ENCODE results near the gene ANKIB1. TPM values are rescaled to one million over a fixed set of nuclear protein-coding genes. Genes with fewer than 3 reads are reported as not detected.

The ANKIB1 gene
- total and polyA plus RNA-seq, 2 experiments from 2014 or later = 12.6 to 43.1 TPM

GRCh38 chr7:92281031-92281430 is 35.3 kb downstream of the ANKIB1 start:
- Histone ChIP-seq H3K9ac (no peak overlapping the region), H3F3A (ENCODE audit: insufficient read depth) (no peaks in the 10 kb centered on the region), H2AFZ (no peak overlapping the region), H3K36me3 (ENCODE audit: low read depth) (no peaks in the 10 kb centered on the region), H3K4me1 (ENCODE audit: insufficient read depth) (no peaks in the 10 kb centered on the region), H3K4me2 (ENCODE audit: unreplicated experiment) (no peak overlapping the region), H3K79me2 (ENCODE audit: insufficient read depth) (peaks cover 100% of the 10 kb centered on the region), H3K4me3 (no peak overlapping the region), H4K20me1 (ENCODE audit: insufficient read depth) (no peaks in the 10 kb centered on the region), H3K27me3 (replicated peaks; ENCODE audit: insufficient read depth) (no peaks in the 10 kb centered on the region), H3K9me3 (ENCODE audit: low read depth) (no peaks in the 10 kb centered on the region), H3K9me2 (ENCODE audit: insufficient read depth) (no peaks in the 10 kb centered on the region), H3K27ac (no peak overlapping the region)
- DNase-seq = no peak
- no peak for TF ChIP-seq EZH2 (IDR thresholded peaks at IDR 0.05; ENCODE audit: insufficient read depth, poor library complexity, severe bottlenecking)
- TF ChIP-seq EZH2phosphoT487 (IDR thresholded peaks at IDR 0.05; ENCODE audit: insufficient read depth, low read depth) = no peak
- 100% methylated on average over 2 of the region's 2 CpGs for WGBS, 2 experiments (ENCODE audit: low coverage in 1 of 2, low lambda C conversion rate in 2 of 2, missing lambda C conversion rate in 2 of 2)
- in situ Hi-C loops (cut with MboI) = no loop called here

DNA sequence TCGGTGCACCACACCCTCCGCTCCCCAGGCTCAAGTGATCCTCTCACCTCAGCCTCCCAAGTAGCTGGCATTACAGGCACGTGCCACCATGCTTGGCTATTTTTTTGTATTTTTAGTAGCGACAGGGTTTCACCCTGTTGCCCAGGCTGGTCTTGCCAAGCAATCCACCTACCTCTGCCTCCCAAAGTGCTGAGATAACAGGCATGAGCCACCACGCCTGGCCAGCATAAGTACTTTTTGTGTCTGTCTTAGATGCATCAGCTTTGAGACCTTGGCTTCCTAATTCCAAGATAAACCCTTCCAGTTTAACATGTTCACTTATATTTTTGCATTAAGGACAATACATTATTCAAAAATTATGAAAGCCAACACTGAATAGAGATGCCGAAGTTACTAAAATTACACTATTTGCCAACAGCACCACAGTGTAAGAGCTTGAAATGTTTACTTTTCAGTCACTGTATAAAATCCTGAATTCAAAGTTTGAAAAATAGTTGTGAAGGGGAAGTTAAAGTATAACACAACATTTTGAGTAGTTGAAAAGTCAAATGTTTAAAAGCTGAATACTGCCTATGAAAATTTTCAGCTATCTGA is 36.5 kb downstream of the ANKIB1 start:
- 97 to 98% methylated on average over 6 of the region's 6 CpGs for WGBS, 2 experiments (ENCODE audit: low coverage in 1 of 2, low lambda C conversion rate in 2 of 2, missing lambda C conversion rate in 2 of 2)
- TF ChIP-seq EZH2 (IDR thresholded peaks at IDR 0.05; ENCODE audit: insufficient read depth, poor library complexity, severe bottlenecking) = no peak
- TF ChIP-seq EZH2phosphoT487 (IDR thresholded peaks at IDR 0.05; ENCODE audit: insufficient read depth, low read depth) = no peak
- Histone ChIP-seq H3K27ac (no peak overlapping the region), H2AFZ (no peak overlapping the region), H4K20me1 (ENCODE audit: insufficient read depth) (no peaks in the 10 kb centered on the region), H3K4me2 (ENCODE audit: unreplicated experiment) (no peak overlapping the region), H3K9me3 (ENCODE audit: low read depth) (no peaks in the 10 kb centered on the region), H3K4me3 (no peak overlapping the region), H3K9me2 (ENCODE audit: insufficient read depth) (no peaks in the 10 kb centered on the region), H3K79me2 (ENCODE audit: insufficient read depth) (peaks cover 100% of the 10 kb centered on the region), H3F3A (ENCODE audit: insufficient read depth) (no peaks in the 10 kb centered on the region), H3K9ac (no peak overlapping the region), H3K27me3 (replicated peaks; ENCODE audit: insufficient read depth) (no peaks in the 10 kb centered on the region), H3K4me1 (ENCODE audit: insufficient read depth) (no peaks in the 10 kb centered on the region), H3K36me3 (ENCODE audit: low read depth) (no peaks in the 10 kb centered on the region)
- no peak for DNase-seq
- in situ Hi-C loops (cut with MboI) = no loop called here

GRCh38 chr7:92282930-92283329 is 37.2 kb downstream of the ANKIB1 start:
- Histone ChIP-seq H3K79me2 (ENCODE audit: insufficient read depth) (peaks cover 100% of the 10 kb centered on the region), H3K27ac (no peak overlapping the region)
- 98 to 100% methylated on average over 1 of the region's 1 CpG for WGBS, 2 experiments (ENCODE audit: low coverage in 1 of 2, low lambda C conversion rate in 2 of 2, missing lambda C conversion rate in 2 of 2)

DNA sequence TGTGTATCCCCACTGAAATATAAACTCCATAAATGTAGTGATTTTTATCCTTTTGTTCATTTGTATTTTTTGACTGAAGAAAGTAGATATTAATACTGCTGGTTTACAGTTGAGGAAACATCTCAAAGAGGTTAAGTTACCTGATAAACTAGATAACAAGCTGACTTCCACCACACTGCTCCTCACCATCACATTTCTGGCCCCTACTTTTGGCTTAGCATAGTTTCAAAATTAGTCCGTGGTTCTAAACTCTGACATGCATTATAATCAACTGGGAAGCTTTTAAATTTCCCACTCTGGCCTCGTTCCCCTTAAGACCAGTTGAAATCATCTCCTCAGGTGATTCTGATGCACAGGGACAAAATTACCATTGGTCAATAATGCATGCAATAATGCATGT is 43.5 kb downstream of the ANKIB1 start:
- DNase-seq = no peak
- Histone ChIP-seq H3K9me2 (ENCODE audit: insufficient read depth) (no peaks in the 10 kb centered on the region), H3K4me2 (ENCODE audit: unreplicated experiment) (no peak overlapping the region), H3K4me3 (no peak overlapping the region), H3K27me3 (replicated peaks; ENCODE audit: insufficient read depth) (no peaks in the 10 kb centered on the region), H3K4me1 (ENCODE audit: insufficient read depth) (no peaks in the 10 kb centered on the region), H3K79me2 (ENCODE audit: insufficient read depth) (peaks cover 100% of the 10 kb centered on the region), H3K27ac (no peak overlapping the region), H3K9me3 (ENCODE audit: low read depth) (no peaks in the 10 kb centered on the region), H3K36me3 (ENCODE audit: low read depth) (no peaks in the 10 kb centered on the region), H3K9ac (no peak overlapping the region), H4K20me1 (ENCODE audit: insufficient read depth) (no peaks in the 10 kb centered on the region), H2AFZ (no peak overlapping the region), H3F3A (ENCODE audit: insufficient read depth) (no peaks in the 10 kb centered on the region)
- TF ChIP-seq EZH2phosphoT487 (IDR thresholded peaks at IDR 0.05; ENCODE audit: insufficient read depth, low read depth) = no peak
- no peak for TF ChIP-seq EZH2 (IDR thresholded peaks at IDR 0.05; ENCODE audit: insufficient read depth, poor library complexity, severe bottlenecking)
- 67 to 70% methylated on average over 2 of the region's 2 CpGs for WGBS, 2 experiments (ENCODE audit: low coverage in 1 of 2, low lambda C conversion rate in 2 of 2, missing lambda C conversion rate in 2 of 2)
- in situ Hi-C loops (cut with MboI) = no loop called here

More at GRCh38 chr7:92282930-92283329, 37.2 kb downstream of the ANKIB1 start:
- H3K4me2 ChIP-seq (ENCODE audit: unreplicated experiment) = no peak overlapping the region
- TF ChIP-seq EZH2phosphoT487 (IDR thresholded peaks at IDR 0.05; ENCODE audit: insufficient read depth, low read depth) (no peak), EZH2 (IDR thresholded peaks at IDR 0.05; ENCODE audit: insufficient read depth, poor library complexity, severe bottlenecking) (no peak)
- no peaks in the 10 kb centered on the region for H3K27me3 ChIP-seq (replicated peaks; ENCODE audit: insufficient read depth)
- H3K9me3 ChIP-seq (ENCODE audit: low read depth) = no peaks in the 10 kb centered on the region
- no peaks in the 10 kb centered on the region for H3K4me1 ChIP-seq (ENCODE audit: insufficient read depth)
- H3K9ac ChIP-seq = no peak overlapping the region
- no peak overlapping the region for H3K4me3 ChIP-seq
- no peaks in the 10 kb centered on the region for H3F3A ChIP-seq (ENCODE audit: insufficient read depth)
- no peak overlapping the region for H2AFZ ChIP-seq
- in situ Hi-C loops (cut with MboI) = no loop called here
- DNase-seq = no peak
- H3K9me2 ChIP-seq (ENCODE audit: insufficient read depth) = no peaks in the 10 kb centered on the region
- H3K36me3 ChIP-seq (ENCODE audit: low read depth) = no peaks in the 10 kb centered on the region
- no peaks in the 10 kb centered on the region for H4K20me1 ChIP-seq (ENCODE audit: insufficient read depth)
